HG03280 (cell line): Measurements from ENCODE around the gene BEAN1.

Experiments used
- ATAC-seq: cut with Tn5 transposase; IDR thresholded peaks from one replicate; pipeline ENCODE4 v1.9.1; 2021; ENCODE audit warnings: mild to moderate bottlenecking, moderate library complexity; ENCODE audit not compliant: unreplicated experiment

The BEAN1 gene

DNA sequence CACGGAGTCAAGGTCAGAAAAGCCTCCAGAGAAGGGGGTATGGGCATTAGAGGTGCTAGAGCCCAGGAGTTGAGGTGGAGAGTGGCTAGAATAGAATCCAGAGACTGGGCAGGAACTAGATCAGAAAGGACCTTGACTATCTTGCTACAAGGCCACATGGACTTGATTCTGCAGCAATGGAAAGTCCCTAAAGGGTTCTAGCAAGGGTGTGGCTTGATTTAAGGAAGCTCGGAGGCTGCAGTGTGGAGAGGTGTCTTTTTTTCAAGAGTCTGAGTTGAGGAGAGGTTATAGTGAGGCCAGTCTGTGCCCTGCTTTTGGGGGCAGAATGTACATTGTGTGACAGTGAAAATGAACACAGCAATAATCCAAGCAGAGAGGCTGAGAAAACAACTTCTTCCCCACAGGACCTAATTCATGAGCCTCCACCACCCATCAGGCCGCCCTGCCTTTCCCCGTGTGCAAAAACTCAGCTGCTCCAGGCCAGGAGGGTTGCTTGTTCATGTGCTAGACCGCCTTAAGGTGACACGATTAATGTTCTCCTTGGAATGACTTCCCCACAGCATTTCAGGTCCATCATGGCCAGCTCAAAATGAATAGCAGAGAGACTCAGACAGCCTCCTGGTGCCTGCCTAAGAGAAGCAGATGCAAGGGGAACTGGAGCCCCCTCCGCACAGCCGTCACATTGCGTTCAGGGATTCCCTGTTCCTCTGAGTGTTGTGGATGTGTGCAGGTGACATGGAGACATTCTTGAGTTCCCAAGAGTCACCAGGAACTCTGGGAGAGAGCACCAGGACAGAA, 8.7 kb upstream of the BEAN1 start:
- no peak for ATAC-seq

- no peak for ATAC-seq
Observed at GRCh38 chr16:66419527-66419926, 7.6 kb upstream of the BEAN1 start.

DNA sequence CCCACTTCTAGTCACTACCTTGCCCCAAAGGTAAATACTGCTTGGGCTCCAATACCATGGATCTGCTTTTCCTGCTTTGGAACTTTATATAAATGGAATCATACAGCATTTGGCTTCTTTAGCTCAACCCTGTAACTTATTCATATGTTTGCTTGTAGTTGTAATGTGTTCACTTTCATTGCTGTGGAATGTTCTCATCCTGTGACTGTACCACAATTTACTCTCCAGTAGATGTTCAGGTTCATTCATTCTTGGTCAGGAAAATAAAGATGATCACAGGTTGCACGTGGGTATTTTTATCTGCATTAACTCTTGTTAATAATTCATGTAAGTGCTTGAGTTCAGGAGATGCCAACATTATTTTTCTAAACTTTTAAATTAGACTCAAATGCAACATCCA, 6.7 kb upstream of the BEAN1 start:
- no peak for ATAC-seq

GRCh38 chr16:66421891-66422290, 5.2 kb upstream of the BEAN1 start:
- no peak for ATAC-seq

GRCh38 chr16:66422366-66422765, 4.7 kb upstream of the BEAN1 start:
- ATAC-seq: no peak

GRCh38 chr16:66423177-66423576, 3.9 kb upstream of the BEAN1 start:
- no peak for ATAC-seq

DNA sequence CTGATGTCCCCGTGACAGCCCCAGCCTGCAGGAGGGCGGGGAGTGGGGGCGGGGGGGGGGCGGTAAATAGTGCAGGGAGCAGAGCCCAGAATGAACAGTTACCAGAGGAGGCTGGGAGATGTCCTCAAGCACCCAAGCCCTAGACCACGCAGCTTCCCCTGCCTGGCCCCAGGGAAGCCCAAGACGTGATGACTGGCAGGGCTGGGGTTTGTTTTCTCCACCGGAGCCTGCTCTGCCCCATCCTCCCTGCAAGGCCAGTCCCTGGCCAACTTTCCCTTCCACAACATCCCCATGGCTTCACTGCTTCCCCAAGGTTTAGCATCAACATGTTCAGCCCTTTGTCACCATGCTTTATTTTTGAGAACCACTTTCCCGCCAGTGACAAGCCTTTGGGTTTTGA, 1.4 kb upstream of the BEAN1 start:
- ATAC-seq: no peak

- ATAC-seq: no peak
Observed at GRCh38 chr16:66426112-66427035, 721 bp upstream of the BEAN1 start.

GRCh38 chr16:66427871-66428681, 981 bp downstream of the BEAN1 start:
- ATAC-seq: no peak

DNA sequence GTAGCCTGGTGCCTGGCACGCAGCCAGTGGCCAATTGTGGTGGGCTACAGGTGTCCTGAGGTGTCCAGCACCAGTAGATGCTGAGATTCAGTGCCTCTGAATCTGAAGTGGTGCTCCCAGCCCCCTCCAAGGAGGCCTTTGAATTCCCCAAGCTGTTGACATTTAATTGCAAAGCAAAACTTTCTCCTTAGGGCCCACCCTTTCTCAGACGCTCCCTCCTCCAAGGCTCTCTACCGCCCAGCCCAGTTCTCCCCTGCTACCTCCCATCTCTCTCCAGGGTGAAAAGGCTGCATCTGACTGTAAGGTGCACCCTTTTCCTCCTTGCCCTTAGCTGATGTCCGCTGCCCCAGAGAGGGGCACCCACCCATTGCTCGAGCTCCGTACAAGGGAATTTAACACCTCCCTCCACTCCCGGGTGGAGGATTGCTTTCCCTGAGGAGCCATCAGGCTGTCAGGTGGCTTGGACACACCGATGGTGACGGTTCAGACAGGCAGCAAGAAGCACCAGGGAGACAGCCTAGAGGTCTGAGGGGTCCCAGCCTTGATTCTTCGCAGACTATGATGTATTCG, 1.7 kb downstream of the BEAN1 start:
- ATAC-seq: no peak

- ATAC-seq: no peak
Observed at GRCh38 chr16:66429290-66429962, 2.3 kb downstream of the BEAN1 start.

DNA sequence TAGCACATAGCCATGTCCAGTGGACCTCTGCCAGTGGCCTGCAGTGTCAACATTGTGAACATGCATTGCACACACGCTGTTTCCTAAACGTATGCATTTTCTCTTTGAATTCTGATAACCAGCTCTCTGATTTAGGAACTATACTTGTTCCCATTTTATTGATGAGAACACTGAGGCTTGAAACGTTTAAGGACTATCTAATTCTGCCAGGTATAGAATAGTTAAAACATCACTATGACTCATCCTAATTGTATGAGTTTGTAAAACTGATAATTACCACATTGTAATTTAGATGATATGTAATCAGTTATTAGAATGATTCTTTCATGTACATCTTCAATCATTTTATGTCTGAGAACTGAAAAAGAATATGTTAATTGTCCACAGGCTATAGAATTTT, 3.1 kb downstream of the BEAN1 start:
- no peak for ATAC-seq

DNA sequence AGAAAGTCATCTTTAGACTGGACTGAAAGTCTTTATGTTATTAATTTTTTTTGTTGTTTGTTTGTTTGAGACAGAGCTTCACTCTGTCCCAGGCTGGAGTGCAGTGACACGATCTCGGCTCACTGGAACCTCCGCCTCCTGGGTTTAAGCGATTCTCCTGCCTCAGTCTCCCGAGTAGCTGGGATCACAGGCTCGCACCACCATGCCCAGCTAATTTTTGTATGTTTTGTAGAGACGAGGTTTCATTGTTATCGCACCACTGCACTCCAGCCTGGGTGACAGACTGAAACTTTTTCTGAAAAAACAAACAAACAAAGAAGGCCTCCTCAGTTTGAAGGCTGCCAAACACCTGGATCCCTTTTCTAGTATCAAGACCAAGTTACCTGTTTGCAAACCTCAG, 4.7 kb downstream of the BEAN1 start:
- no peak for ATAC-seq

- ATAC-seq: no peak
Observed at GRCh38 chr16:66432429-66432828, 5.3 kb downstream of the BEAN1 start.

DNA sequence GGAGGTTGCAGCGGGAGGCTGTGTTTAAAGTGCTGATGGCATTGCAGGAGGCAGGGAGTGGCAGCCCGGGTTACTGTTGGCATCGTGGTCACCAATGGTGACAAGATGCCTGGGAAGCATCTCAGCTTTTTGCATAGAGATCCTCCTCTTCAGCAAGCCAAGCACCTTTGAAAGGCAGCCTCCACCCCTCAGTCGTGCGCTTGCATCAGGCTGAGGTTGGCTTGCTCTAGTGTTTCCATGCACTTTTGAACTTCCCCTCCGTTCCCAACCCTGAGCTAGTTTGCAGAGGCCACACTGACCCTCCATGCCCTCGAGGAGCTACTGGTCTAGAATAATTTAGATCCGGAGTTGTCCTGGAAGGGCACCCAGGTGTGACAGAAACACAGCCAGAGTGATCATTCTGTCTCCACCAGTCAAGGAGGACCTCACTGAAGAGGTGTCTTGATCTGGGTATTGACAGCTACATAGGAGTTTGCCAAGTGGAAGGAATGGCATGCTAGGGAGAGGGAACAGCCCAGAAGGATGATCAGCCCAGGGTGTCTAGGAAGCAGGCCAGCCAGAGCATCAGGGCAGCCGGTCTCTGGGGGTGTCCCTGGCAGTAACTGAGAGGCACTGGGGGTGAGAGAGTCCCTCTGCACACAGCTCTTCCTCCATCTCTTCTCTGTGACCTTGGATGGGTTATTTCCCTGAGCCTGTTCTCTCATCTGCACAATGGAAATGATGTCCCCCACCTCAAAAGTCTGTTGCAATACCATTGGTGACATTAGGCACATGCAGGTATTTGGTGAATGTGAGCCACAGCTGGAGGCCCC, 7.7 kb downstream of the BEAN1 start:
- no peak for ATAC-seq

DNA sequence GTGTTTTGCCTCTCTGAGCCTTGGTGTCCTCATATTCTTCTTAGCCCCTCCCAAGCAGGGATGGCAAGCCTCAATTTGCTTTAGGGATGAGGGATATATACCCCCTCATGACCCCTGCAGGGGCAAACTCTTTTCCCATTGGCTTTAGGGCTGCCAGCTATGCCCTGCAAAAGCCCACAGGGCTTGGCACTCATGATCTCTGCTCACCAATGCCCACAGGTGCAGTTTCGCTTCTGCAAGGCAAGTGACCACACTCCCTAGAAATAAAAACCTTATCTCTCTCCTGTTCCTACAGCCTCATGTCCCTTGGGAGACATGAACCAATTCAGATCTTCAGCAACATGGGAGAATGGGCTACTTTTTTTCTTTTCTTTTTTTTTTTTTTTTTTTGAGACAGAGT, 8.8 kb downstream of the BEAN1 start:
- no peak for ATAC-seq

DNA sequence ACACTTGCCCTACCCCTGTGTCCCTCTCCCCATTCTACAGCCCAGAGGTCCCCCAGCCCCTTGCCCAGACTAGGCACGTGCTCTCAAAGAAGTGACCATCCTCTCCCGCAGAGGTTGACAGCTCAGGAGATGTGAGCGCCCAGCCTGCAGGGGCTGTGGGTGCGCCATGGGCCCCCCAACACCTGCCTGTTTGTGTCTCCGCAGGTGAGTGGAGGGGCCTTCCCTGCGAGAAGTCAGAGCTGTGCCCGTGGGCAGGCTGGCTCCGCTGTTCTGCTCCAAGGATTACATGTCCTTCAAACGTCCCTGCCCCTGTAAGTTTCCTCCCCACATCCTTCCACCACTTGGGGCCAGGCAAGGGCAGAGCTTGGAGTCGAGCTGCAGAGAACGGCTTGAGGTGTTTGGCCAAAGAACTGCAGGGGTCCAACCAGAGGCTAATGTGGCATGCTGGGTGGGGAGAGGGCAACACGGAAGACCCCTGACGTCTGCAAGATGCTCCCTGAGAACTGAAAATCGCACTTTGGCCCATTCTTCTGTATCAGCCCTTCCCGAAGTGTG, 10.4 kb downstream of the BEAN1 start:
- ATAC-seq: no peak

GRCh38 chr16:66438536-66438935, 11.4 kb downstream of the BEAN1 start:
- no peak for ATAC-seq

DNA sequence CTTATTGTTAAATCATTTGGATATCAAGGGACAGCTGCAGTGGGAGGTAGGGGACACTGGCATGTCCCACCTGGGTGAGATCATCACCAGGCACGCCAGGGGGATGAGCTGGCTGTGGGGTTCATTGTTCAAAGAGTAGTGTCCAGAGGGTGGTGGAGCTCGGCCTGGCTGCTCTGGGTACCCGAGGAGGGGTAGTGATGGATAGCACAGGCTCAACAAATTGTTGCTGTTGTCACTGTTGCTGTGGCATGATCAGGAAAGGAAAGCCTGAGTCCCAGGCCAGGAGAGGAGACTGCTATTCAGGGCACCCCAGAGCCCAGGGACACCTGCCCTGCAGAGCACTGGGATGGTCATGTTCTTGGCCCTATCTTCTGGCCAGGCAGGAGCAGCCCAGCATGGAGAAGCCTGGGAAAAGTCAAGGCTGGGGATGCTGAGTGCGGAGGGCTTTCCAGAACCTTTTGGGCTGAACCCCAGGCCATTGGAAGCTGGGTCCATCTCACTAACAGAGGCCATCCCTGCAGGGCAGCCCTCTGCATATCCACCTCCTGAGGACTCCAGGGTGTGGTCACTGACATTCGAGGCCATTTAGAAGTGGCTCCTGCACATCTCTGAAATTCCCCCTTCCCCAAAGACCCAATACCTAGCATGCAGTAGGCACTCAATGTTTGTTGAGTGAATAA, 12.1 kb downstream of the BEAN1 start:
- ATAC-seq: no peak
